HepG2 (cell line): ENCODE data around the gene TMEM223. TPM values are rescaled to one million over a fixed set of nuclear protein-coding genes. Genes with fewer than 3 reads are reported as not detected.

ENCODE experiments used
- ATAC-seq: fragments of 200-7000 bp; cut with Tn5 transposase; 3 replicates; pipeline ENCODE4 v1.9.1; 2020; ENCODE audit warnings: mild to moderate bottlenecking, moderate library complexity
- BruUV-seq: library from RNA; stranded (reverse); fragments of 400-500 nt; replicated peaks from 2 replicates; lab custom pipeline; 2021; lab: Mats Ljungman, UMichigan
- CTCF ChIA-PET: fragments of 300-600 bp; formaldehyde crosslinking; extraction: SDS; loops from one replicate; lab custom pipeline; 2021; ENCODE audit warnings: low total read pairs, inconsistent platforms, low intra/inter-chr PET ratio; lab: Yijun Ruan, JAX
- POLR2A ChIA-PET: fragments of 350-600 bp; sonication (Branson Sonifier 250); formaldehyde crosslinking; loops from one replicate; lab custom pipeline; 2020; ENCODE audit warnings: antibody characterized with exemption, inconsistent platforms; lab: Yijun Ruan, JAX
- DNase-seq: peaks from one replicate; pipeline ENCODE4 v3.0.0-alpha.2; 2015; ENCODE audit warnings: low spot score
- FAIRE-seq: peaks from 3 replicates; lab custom pipeline; 2011; peaks lifted over from hg19 to GRCh38; lab: Jason Lieb, UNC
- H2AFZ ChIP-seq: one replicate; pipeline ENCODE4 v1.6.1; 2011; ENCODE audit warnings: low read length, inconsistent platforms
- H3K27ac ChIP-seq: fragments of 300-600 bp; 3 replicates; pipeline ENCODE4 v1.8.0; 2011; ENCODE audit warnings: mixed run types, mild to moderate bottlenecking, mixed read lengths, low read length, inconsistent platforms; ENCODE audit not compliant: insufficient read depth; ENCODE audit errors: extremely low read length
- H3K27me3 ChIP-seq, 2 experiments: fragments of 200-600 bp in 1 of 2; 2 replicates in 1 of 2; 3 replicates in 1 of 2; pipeline versions ENCODE4 v1.6.0 to v1.8.0; 2011; ENCODE audit warnings: low read length in 2 of 2, mild to moderate bottlenecking in 2 of 2, moderate library complexity in 2 of 2, inconsistent platforms in 1 of 2; ENCODE audit not compliant: insufficient read depth in 2 of 2, control insufficient read depth in 1 of 2
- H3K36me3 ChIP-seq, 2 experiments: fragments of 200-600 bp in 1 of 2; replicated peaks in 1 of 2; 2 replicates in 1 of 2; 3 replicates in 1 of 2; pipeline versions ENCODE4 v1.5.1 to v1.8.0; 2011; ENCODE audit warnings: low read length in 2 of 2, inconsistent platforms in 1 of 2; ENCODE audit not compliant: insufficient read depth in 2 of 2, control insufficient read depth in 1 of 2
- H3K4me1 ChIP-seq: 2 replicates; pipeline ENCODE4 v1.5.1; 2012; ENCODE audit warnings: low read length, inconsistent platforms; ENCODE audit not compliant: insufficient read depth
- H3K4me2 ChIP-seq: 2 replicates; pipeline ENCODE4 v1.6.0; 2011; ENCODE audit warnings: low read depth, low read length, inconsistent platforms
- H3K4me3 ChIP-seq, 3 experiments: fragments of 200-600 bp in 1 of 3; sonication (generic), shearing (Covaris generic) in 1 of 3; replicated peaks in 1 of 3; 2 replicates each; pipeline ENCODE4 v1.5.1; 2011 to 2016; ENCODE audit warnings: low read length in 3 of 3, inconsistent platforms in 2 of 3, low read depth in 2 of 3, mild to moderate bottlenecking in 2 of 3, control low read depth in 1 of 3, mixed read lengths in 1 of 3; ENCODE audit not compliant: insufficient read depth in 1 of 3
- H3K79me2 ChIP-seq: one replicate; pipeline ENCODE4 v1.6.1; 2011; ENCODE audit warnings: low read length, inconsistent platforms; ENCODE audit not compliant: insufficient read depth
- H3K9ac ChIP-seq: 2 replicates; pipeline ENCODE4 v1.6.0; 2011; ENCODE audit warnings: mild to moderate bottlenecking, low read depth, low read length, inconsistent platforms; ENCODE audit not compliant: insufficient read depth
- H3K9me3 ChIP-seq: 2 replicates; pipeline ENCODE4 v1.5.1; 2012; ENCODE audit warnings: mild to moderate bottlenecking, low read length
- H4K20me1 ChIP-seq: 2 replicates; pipeline ENCODE4 v1.6.0; 2011; ENCODE audit warnings: inconsistent platforms, mild to moderate bottlenecking, low read length, moderate library complexity; ENCODE audit not compliant: insufficient read depth
- CCAR2 ChIP-seq: fragments of 200-400 bp; formaldehyde crosslinking; optimal IDR thresholded peaks from 2 replicates; pipeline ENCODE3; 2018; ENCODE audit warnings: low read depth, mild to moderate bottlenecking, low read length, moderate library complexity
- RBFOX2 ChIP-seq: fragments of 200-400 bp; formaldehyde crosslinking; IDR thresholded peaks from 2 replicates; pipeline ENCODE4 v1.6.1; 2017; ENCODE audit warnings: low read depth, mild to moderate bottlenecking, low read length
- ZHX1 ChIP-seq: sonication (generic); formaldehyde crosslinking; IDR thresholded peaks from 2 replicates; pipeline ENCODE4 v1.8.1; 2022; ENCODE audit warnings: low read depth, mild to moderate bottlenecking, missing genetic modification reagents
- ZMYM2 ChIP-seq: sonication (generic); formaldehyde crosslinking; IDR thresholded peaks from 2 replicates; pipeline ENCODE4 v1.8.0; 2022; ENCODE audit warnings: mild to moderate bottlenecking, missing genetic modification reagents
- WGBS: methylation state at CpG from one replicate; pipeline ENCODE4 v1.1.6; 2017; ENCODE audit warnings: low lambda C conversion rate; 5-methylcytosine and 5-hydroxymethylcytosine counted together
- in situ Hi-C: cut with HindIII; loops from 2 replicates; pipeline ENCODE4 v1.10.0; 2017; ENCODE audit warnings: low pct_unique_long_range_greater_than_20kb; ENCODE audit not compliant: extremely low pct_ligation_motif_present
- intact Hi-C: fragments of 100-400 bp; cut with micrococcal nuclease; formaldehyde crosslinking; loops from one replicate; pipeline ENCODE4 v1.10.0; 2022; ENCODE audit not compliant: unreplicated experiment
- polyA plus RNA-seq, 8 experiments: library from polyadenylated mRNA; depleted of rRNA in 3 of 8; stranded (reverse) in 7 of 8; unstranded in 1 of 8; fragments of >200 nt; fragmentation: Illumina TruSeq in 4 of 8; extraction: Trizol in 4 of 8; gene quantifications; 2 replicates each; pipeline versions ENCODE4 v1.2.1 to v1.2.3, GENCODE V29; 2011 to 2016; ENCODE audit warnings: low read depth in 4 of 8, missing spikeins in 1 of 8, mixed read lengths in 1 of 8; ENCODE audit not compliant: insufficient read depth in 1 of 8
- total RNA-seq, 5 experiments: library from RNA; depleted of rRNA; stranded (reverse); fragments of >200 nt; fragmentation: Illumina TruSeq; extraction: Trizol; gene quantifications; 2 replicates each; pipeline ENCODE4 v1.2.3, GENCODE V29; 2016; ENCODE audit warnings: low read depth in 1 of 5
- TF ChIP-seq, protein P1 (sequence below): sonication (generic); formaldehyde crosslinking; IDR thresholded peaks from 2 replicates; pipeline ENCODE4 v1.5.1; 2020; ENCODE audit warnings: missing genetic modification reagents, mild to moderate bottlenecking, borderline replicate concordance

The TMEM223 gene
- total and polyA plus RNA-seq, 2 of the 13 experiments (the other 11 are each of a cell fraction or from before 2014, with no cell fraction given), result 19.5 to 24.9 TPM

- Histone ChIP-seq H3K27me3 (no peaks in the 10 kb centered on the region; a peak in 1 of 5 replicates), H3K4me3 (no peak overlapping the region), H3K27ac (no peak overlapping the region), H3K79me2 (peaks cover 43% of the 10 kb centered on the region), H2AFZ (no peak overlapping the region), H3K9ac (no peak overlapping the region), H3K36me3 (peaks cover 19 to 37% of the 10 kb centered on the region in 2 experiments), H4K20me1 (no peaks in the 10 kb centered on the region), H3K4me2 (no peak overlapping the region), H3K9me3 (no peaks in the 10 kb centered on the region), H3K4me1 (peaks cover 33% of the 10 kb centered on the region)
- no peak for ATAC-seq
- WGBS, result 94% methylated on average over 5 of the region's 8 CpGs
- ChIA-PET CTCF (no interaction called here), POLR2A (no interaction called here)
- intact Hi-C loops (no loop called here), in situ Hi-C loops (no loop called here)
- no peak for FAIRE-seq
- BruUV-seq, result no TSS peak
- DNase-seq, result no peak
- TF ChIP-seq ZHX1 (CRISPR knock-in tag) (no peak), ZMYM2 (CRISPR knock-in tag) (no peak), CCAR2 (no peak), RBFOX2 (peak; percentile 47; the same call in 1 of the 2 replicates)
- TF ChIP-seq, protein P1, sequence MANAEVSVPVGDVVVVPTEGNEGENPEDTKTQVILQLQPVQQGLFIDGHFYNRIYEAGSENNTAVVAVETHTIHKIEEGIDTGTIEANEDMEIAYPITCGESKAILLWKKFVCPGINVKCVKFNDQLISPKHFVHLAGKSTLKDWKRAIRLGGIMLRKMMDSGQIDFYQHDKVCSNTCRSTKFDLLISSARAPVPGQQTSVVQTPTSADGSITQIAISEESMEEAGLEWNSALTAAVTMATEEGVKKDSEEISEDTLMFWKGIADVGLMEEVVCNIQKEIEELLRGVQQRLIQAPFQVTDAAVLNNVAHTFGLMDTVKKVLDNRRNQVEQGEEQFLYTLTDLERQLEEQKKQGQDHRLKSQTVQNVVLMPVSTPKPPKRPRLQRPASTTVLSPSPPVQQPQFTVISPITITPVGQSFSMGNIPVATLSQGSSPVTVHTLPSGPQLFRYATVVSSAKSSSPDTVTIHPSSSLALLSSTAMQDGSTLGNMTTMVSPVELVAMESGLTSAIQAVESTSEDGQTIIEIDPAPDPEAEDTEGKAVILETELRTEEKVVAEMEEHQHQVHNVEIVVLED (CRISPR knock-in tag), result no peak
- TF ChIP-seq, all 625 proteins: peak for 1
Measured at GRCh38 chr11:62835336-62835735, 43.5 kb upstream of the TMEM223 start.
